ENCODE measurements around the gene TAOK3. TPM values are rescaled to one million over a fixed set of nuclear protein-coding genes. Genes with fewer than 3 reads are reported as not detected.

Gene TAOK3
- total and polyA plus RNA-seq, 8 donors, result 7.5 to 131 (median 29.0) TPM

DNA sequence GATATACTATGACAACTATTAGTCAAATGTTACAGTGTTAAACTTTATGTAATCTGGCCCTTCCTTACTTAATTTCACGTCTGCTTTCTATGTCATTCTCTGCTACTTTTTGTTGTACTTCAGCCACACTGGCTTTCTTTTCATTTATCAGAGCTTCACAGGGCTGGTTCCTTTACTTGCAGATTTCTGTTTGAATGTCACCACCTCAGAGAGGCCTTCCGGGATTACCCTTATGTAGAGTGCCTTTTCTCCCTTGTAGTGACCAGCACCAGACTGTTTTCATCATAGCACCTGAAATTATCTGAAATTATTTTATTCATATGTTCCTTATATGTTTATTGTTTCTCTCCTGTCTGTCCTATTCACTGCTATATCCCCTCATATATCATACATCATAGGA, 75.4 kb downstream of the TAOK3 start:
- WGBS, 5 donors, result 86 to 89% (median 88%) methylated on average over 2 of the region's 2 CpGs
- H3K27ac ChIP-seq, result no peak overlapping the region
- H3K36me3 ChIP-seq, result peaks cover 0 to 10% (median 7%) of the 10 kb centered on the region in 4 donors
- no peak overlapping the region for H3K4me3 ChIP-seq
- intact Hi-C loops (cut with DNase I; ENCODE audit: low total_unique reads), result no loop called here
- H3K9me3 ChIP-seq, result no peaks in the 10 kb centered on the region
- peaks cover 0 to 13% (median 6%) of the 10 kb centered on the region in 4 donors for H3K4me1 ChIP-seq
- DNase-seq, result no peak
- no peaks in the 10 kb centered on the region for H3K27me3 ChIP-seq
- TF ChIP-seq POLR2AphosphoS5 (IDR thresholded peaks at IDR 0.05), result no peak
- TF ChIP-seq, protein P1, sequence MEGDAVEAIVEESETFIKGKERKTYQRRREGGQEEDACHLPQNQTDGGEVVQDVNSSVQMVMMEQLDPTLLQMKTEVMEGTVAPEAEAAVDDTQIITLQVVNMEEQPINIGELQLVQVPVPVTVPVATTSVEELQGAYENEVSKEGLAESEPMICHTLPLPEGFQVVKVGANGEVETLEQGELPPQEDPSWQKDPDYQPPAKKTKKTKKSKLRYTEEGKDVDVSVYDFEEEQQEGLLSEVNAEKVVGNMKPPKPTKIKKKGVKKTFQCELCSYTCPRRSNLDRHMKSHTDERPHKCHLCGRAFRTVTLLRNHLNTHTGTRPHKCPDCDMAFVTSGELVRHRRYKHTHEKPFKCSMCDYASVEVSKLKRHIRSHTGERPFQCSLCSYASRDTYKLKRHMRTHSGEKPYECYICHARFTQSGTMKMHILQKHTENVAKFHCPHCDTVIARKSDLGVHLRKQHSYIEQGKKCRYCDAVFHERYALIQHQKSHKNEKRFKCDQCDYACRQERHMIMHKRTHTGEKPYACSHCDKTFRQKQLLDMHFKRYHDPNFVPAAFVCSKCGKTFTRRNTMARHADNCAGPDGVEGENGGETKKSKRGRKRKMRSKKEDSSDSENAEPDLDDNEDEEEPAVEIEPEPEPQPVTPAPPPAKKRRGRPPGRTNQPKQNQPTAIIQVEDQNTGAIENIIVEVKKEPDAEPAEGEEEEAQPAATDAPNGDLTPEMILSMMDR (IDR thresholded peaks at IDR 0.05), result no peak
- no peak for TF ChIP-seq EP300 (IDR thresholded peaks at IDR 0.05)
- no peak for TF ChIP-seq POLR2A (IDR thresholded peaks at IDR 0.05)

- Histone ChIP-seq H3K4me1 (peaks cover 4 to 22% (median 11%) of the 10 kb centered on the region in 4 donors), H3K4me3 (no peak overlapping the region), H3K36me3 (peaks cover 0 to 11% (median 9%) of the 10 kb centered on the region in 4 donors), H3K27ac (no peak overlapping the region), H3K9me3 (no peaks in the 10 kb centered on the region), H3K27me3 (no peaks in the 10 kb centered on the region)
- TF ChIP-seq, protein P1 (IDR thresholded peaks at IDR 0.05), result no peak
- TF ChIP-seq POLR2A (IDR thresholded peaks at IDR 0.05) (no peak), POLR2AphosphoS5 (IDR thresholded peaks at IDR 0.05) (no peak), EP300 (IDR thresholded peaks at IDR 0.05) (no peak)
- intact Hi-C loops (cut with DNase I; ENCODE audit: low total_unique reads), result no loop called here
- no peak for DNase-seq
- WGBS, 5 donors, result 88 to 97% (median 96%) methylated on average over 1 of the region's 1 CpG
These were observed 79.9 kb downstream of the TAOK3 start for GRCh38 chr12:118292836-118293235.

GRCh38 chr12:118290130-118290529, 82.6 kb downstream of the TAOK3 start:
- 76 to 82% (median 77%) methylated on average over 3 of the region's 3 CpGs for WGBS, 5 donors
- H3K27ac ChIP-seq, result no peak overlapping the region
- no peaks in the 10 kb centered on the region for H3K9me3 ChIP-seq
- H3K4me3 ChIP-seq, result no peak overlapping the region
- peaks cover 4 to 22% (median 11%) of the 10 kb centered on the region in 4 donors for H3K4me1 ChIP-seq
- no peaks in the 10 kb centered on the region for H3K27me3 ChIP-seq
- intact Hi-C loops (cut with DNase I; ENCODE audit: low total_unique reads), result no loop called here
- no peak for DNase-seq
- peaks cover 0 to 11% (median 9%) of the 10 kb centered on the region in 4 donors for H3K36me3 ChIP-seq
- TF ChIP-seq POLR2AphosphoS5 (IDR thresholded peaks at IDR 0.05) (no peak), EP300 (IDR thresholded peaks at IDR 0.05) (no peak), POLR2A (IDR thresholded peaks at IDR 0.05) (no peak)
- TF ChIP-seq, protein P1 (IDR thresholded peaks at IDR 0.05), result no peak

DNA sequence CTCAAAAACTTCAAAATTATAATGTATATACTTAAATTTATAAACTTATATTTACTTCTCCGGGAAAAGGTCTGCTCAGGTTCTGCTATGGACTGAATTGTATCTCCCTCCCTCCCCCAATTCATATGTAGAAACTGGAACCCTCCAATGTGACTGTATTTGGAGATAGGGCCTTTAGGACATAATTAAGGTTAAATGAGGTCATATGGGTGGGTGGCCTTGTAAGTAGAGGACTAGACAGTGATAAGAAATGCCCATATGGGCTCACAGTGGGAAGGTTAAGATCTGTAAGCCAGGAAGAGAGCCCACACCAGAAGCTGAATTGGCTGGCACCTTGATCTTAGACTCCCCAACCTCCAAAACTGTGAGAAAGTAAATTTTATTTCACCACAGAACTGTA, 84.5 kb downstream of the TAOK3 start:
- intact Hi-C loops (cut with DNase I; ENCODE audit: low total_unique reads), result no loop called here
- TF ChIP-seq POLR2AphosphoS5 (IDR thresholded peaks at IDR 0.05), result no peak
- no peak for TF ChIP-seq POLR2A (IDR thresholded peaks at IDR 0.05)
- TF ChIP-seq EP300 (IDR thresholded peaks at IDR 0.05), result no peak
- TF ChIP-seq, protein P1 (IDR thresholded peaks at IDR 0.05), result no peak
- H3K4me1 ChIP-seq, result peaks cover 4 to 22% (median 11%) of the 10 kb centered on the region in 4 donors
- peaks cover 0 to 4% (median 2%) of the 10 kb centered on the region in 4 donors for H3K36me3 ChIP-seq
- H3K27me3 ChIP-seq, result no peaks in the 10 kb centered on the region
- H3K27ac ChIP-seq, result no peak overlapping the region
- 56 to 82% (median 75%) methylated on average over 1 of the region's 1 CpG for WGBS, 5 donors
- no peak for DNase-seq
- no peak overlapping the region for H3K4me3 ChIP-seq
- no peaks in the 10 kb centered on the region for H3K9me3 ChIP-seq

Measured in stomach (tissue), 9 donors.